ENCODE results near the gene PAK1. TPM values are rescaled to one million over a fixed set of nuclear protein-coding genes. Genes with fewer than 3 reads are reported as not detected.
A peak's percentile ranks its signal among the peaks of the same experiment; 100 is the strongest.

The PAK1 gene
- total and polyA plus RNA-seq, 2 of the 4 experiments (the other 2 are of a cell fraction) = 34.3 to 60.6 TPM

GRCh38 chr11:77411717-77412441 lies 62.0 kb downstream of the PAK1 start:
- H3K27ac ChIP-seq (ENCODE audit: insufficient read depth, low read length) = peak overlapping the region; percentile 35; the same call in 1 of the 2 replicates
- DNase-seq (peak; percentile 82), ATAC-seq (ENCODE audit: low read depth) (peak; percentile 96)
- H3K4ac ChIP-seq (ENCODE audit: low read depth, low read length) = peak overlapping the region; percentile 61; the same call in 1 of the 2 replicates
- H3K4me3 ChIP-seq (ENCODE audit: insufficient read depth, low read depth, low read length) = peak overlapping the region; percentile 73
- H3K4me1 ChIP-seq (ENCODE audit: control insufficient read depth, insufficient read depth, low read length) = peaks cover 14% of the 10 kb centered on the region
- WGBS, 2 experiments (ENCODE audit: extremely low coverage in 2 of 2, insufficient read length in 1 of 2) = 2% methylated on average over 11 of the region's 33 CpGs; no CpG with 5 or more reads in 1 of the 2 experiments
- in situ Hi-C loops (cut with MboI; ENCODE audit: low sequenced_read_pairs) = no loop called here
- peak overlapping the region; percentile 64; the same call in 1 of the 2 replicates for H3K14ac ChIP-seq (replicated peaks; ENCODE audit: low read depth, low read length)
- intact Hi-C loops (cut with micrococcal nuclease) = loop anchor here (5.0 to 10.0 kb wide), 2 partner anchors 177 to 215 kb away; no protein-coding TSS in a partner anchor
- H3K4me2 ChIP-seq (ENCODE audit: low read depth, low read length) = peak overlapping the region; percentile 89
- no peaks in the 10 kb centered on the region for H3K27me3 ChIP-seq (ENCODE audit: control insufficient read depth, insufficient read depth, low read length)
- ChIA-PET POLR2A (ENCODE audit: unreplicated experiment) (interaction anchor here (0.6 kb wide), 1 partner anchor 215 kb away, joined by 3 read pairs; no protein-coding TSS in a partner anchor), CTCF (interaction anchor here (0.5 to 1.0 kb wide), 2 partner anchors 68 to 216 kb away, joined by 4 read pairs; no protein-coding TSS in a partner anchor)
- H2BK15ac ChIP-seq (ENCODE audit: low read depth, low read length) = no peak overlapping the region
- peak overlapping the region; percentile 37 to 80; a peak in 3 of 4 replicates for H4K8ac ChIP-seq (ENCODE audit: low read depth in 2 of 2, low read length in 2 of 2)
- BruUV-seq (replicated peaks) = no TSS peak
- peaks cover 4 to 49% of the 10 kb centered on the region in 2 experiments for H3K79me1 ChIP-seq (ENCODE audit: low read depth in 1 of 2, low read length in 2 of 2)
- peaks cover 7% of the 10 kb centered on the region; the same call in 1 of the 2 replicates for H3K9me1 ChIP-seq (ENCODE audit: insufficient read depth, low read length)
- H2AK9ac ChIP-seq (replicated peaks; ENCODE audit: low read depth, low read length, poor library complexity) = peak overlapping the region; percentile 74
- TF ChIP-seq SMC3 (IDR thresholded peaks at IDR 0.05; ENCODE audit: low read depth, low read length) (peak; percentile 7; the same call in 1 of the 2 replicates), MXI1 (IDR thresholded peaks at IDR 0.05; ENCODE audit: borderline replicate concordance, low read depth, low read length) (0 out of 2 replicates have a peak, but pooled peaks have one; percentile 58), RAD21 (IDR thresholded peaks at IDR 0.05; ENCODE audit: low read length) (peak; percentile 30), POLR2A (IDR thresholded peaks at IDR 0.05; ENCODE audit: low read depth, low read length) (no peak), USF2 (IDR thresholded peaks at IDR 0.05; ENCODE audit: low read depth, low read length) (0 out of 2 replicates have a peak, but pooled peaks have one; percentile 8), FOS (IDR thresholded peaks at IDR 0.05; ENCODE audit: low read depth, low read length) (no peak), CTCF (conservative IDR thresholded peaks at IDR 0.05; ENCODE audit: low read depth, low read length) (peak; percentile 20; the same call in 1 of the 2 replicates), MAZ (IDR thresholded peaks at IDR 0.05; ENCODE audit: borderline replicate concordance, low read depth, low read length) (peak; percentile 88; the same call in 1 of the 2 replicates)
- H2BK5ac ChIP-seq (ENCODE audit: low read depth, low read length, poor library complexity, severe bottlenecking) = peak overlapping the region; percentile 12
- dilution Hi-C loops (cut with HindIII; ENCODE audit: low sequenced_read_pairs, unreplicated experiment) = no loop called here
- peak overlapping the region; percentile 67 for H3K9ac ChIP-seq (ENCODE audit: low read depth, low read length)
- no peaks in the 10 kb centered on the region for H3K36me3 ChIP-seq (ENCODE audit: control insufficient read depth, insufficient read depth, low read length)
- H4K20me1 ChIP-seq (ENCODE audit: insufficient read depth, low read length) = peaks cover 5% of the 10 kb centered on the region; the same call in 1 of the 2 replicates
- peak overlapping the region; percentile 15; the same call in 1 of the 2 replicates for H4K91ac ChIP-seq (ENCODE audit: insufficient read depth, low read depth, low read length)
- H2AFZ ChIP-seq (replicated peaks; ENCODE audit: low read length, poor library complexity) = peak overlapping the region; percentile 95
- H2AK5ac ChIP-seq (ENCODE audit: low read depth, low read length) = no peak overlapping the region
- H2BK20ac ChIP-seq (ENCODE audit: low read depth, low read length) = no peak overlapping the region
- H2BK120ac ChIP-seq (ENCODE audit: low read depth, low read length) = peak overlapping the region; percentile 64
- H3K18ac ChIP-seq (ENCODE audit: low read depth, low read length) = peak overlapping the region; percentile 51; the same call in 1 of the 2 replicates
- H3K23ac ChIP-seq (ENCODE audit: low read depth, low read length) = peak overlapping the region; percentile 95
- peak overlapping the region; percentile 39; the same call in 1 of the 2 replicates for H3K56ac ChIP-seq (ENCODE audit: extremely low read depth, insufficient read depth, low read length)
- no peaks in the 10 kb centered on the region for H3K9me3 ChIP-seq (ENCODE audit: control insufficient read depth, insufficient read depth, low read length)
- peak overlapping the region; percentile 65; the same call in 1 of the 2 replicates for H4K5ac ChIP-seq (ENCODE audit: low read depth, low read length)

All from IMR-90 (cell line).